HEK293T (cell line): ENCODE results near the gene NAV2.

Experiments
- BHLHE40 ChIP-seq: fragments of 450-650 bp; IDR thresholded peaks from 2 replicates; pipeline ENCODE4 v1.6.1; 2016; ENCODE audit warnings: mild to moderate bottlenecking, moderate library complexity, borderline replicate concordance
- CTBP1 ChIP-seq: fragments of 450-650 bp; IDR thresholded peaks from 2 replicates; pipeline ENCODE4 v1.6.1; 2016; ENCODE audit warnings: borderline replicate concordance
- ELF4 ChIP-seq: fragments of 450-650 bp; IDR thresholded peaks from 2 replicates; pipeline ENCODE4 v1.6.1; 2017; ENCODE audit warnings: antibody characterized with exemption
- FOXA1 ChIP-seq: fragments of 450-650 bp; IDR thresholded peaks from 2 replicates; pipeline ENCODE4 v1.6.1; 2016; ENCODE audit warnings: mild to moderate bottlenecking
- FOXK2 ChIP-seq: fragments of 450-650 bp; IDR thresholded peaks from 2 replicates; pipeline ENCODE4 v1.6.1; 2016; ENCODE audit warnings: mild to moderate bottlenecking
- FOXM1 ChIP-seq: fragments of 450-650 bp; IDR thresholded peaks from 2 replicates; pipeline ENCODE4 v1.6.1; 2017; ENCODE audit warnings: mild to moderate bottlenecking, borderline replicate concordance
- HDGF ChIP-seq: fragments of 450-650 bp; IDR thresholded peaks from 2 replicates; pipeline ENCODE4 v1.6.1; 2017; ENCODE audit warnings: antibody characterized with exemption, borderline replicate concordance
- L3MBTL2 ChIP-seq: fragments of 450-650 bp; conservative IDR thresholded peaks from 2 replicates; pipeline ENCODE4 v1.6.1; 2016; ENCODE audit warnings: mild to moderate bottlenecking
- SP1 ChIP-seq: fragments of 450-650 bp; IDR thresholded peaks from 2 replicates; pipeline ENCODE4 v1.6.1; 2017
- TARDBP ChIP-seq: fragments of 450-650 bp; IDR thresholded peaks from 2 replicates; pipeline ENCODE4 v1.6.1; 2016
- ZNF384 ChIP-seq: fragments of 450-650 bp; IDR thresholded peaks from 2 replicates; pipeline ENCODE4 v1.6.1; 2016

GRCh38 chr11:19935507-19935906, 222.9 kb downstream of the NAV2 start:
- TF ChIP-seq BHLHE40 (no peak), SP1 (no peak), ZNF384 (no peak), FOXK2 (no peak), TARDBP (no peak), FOXM1 (no peak), HDGF (no peak), ELF4 (no peak), FOXA1 (no peak), CTBP1 (no peak), L3MBTL2 (no peak)
